K562 (cell line): ENCODE results near the gene ZFYVE27. TPM values are rescaled to one million over a fixed set of nuclear protein-coding genes. Genes with fewer than 3 reads are reported as not detected.

Source experiments
- ATAC-seq: fragments of 200-7000 bp; cut with Tn5 transposase; 3 replicates; pipeline ENCODE4 v1.9.1; 2020; ENCODE audit warnings: moderate library complexity
- BruUV-seq: library from RNA; stranded (reverse); fragments of 400-500 nt; replicated peaks from 2 replicates; lab custom pipeline; 2021; lab: Mats Ljungman, UMichigan
- CTCF ChIA-PET: fragments of 300-600 bp; formaldehyde crosslinking; extraction: SDS; loops from one replicate; lab custom pipeline; 2021; ENCODE audit warnings: low intra/inter-chr PET ratio; lab: Yijun Ruan, JAX
- POLR2A ChIA-PET: fragments of 300-600, 350-650 bp; sonication (Branson Sonifier 250); formaldehyde crosslinking; extraction: SDS; loops from one replicate; lab custom pipeline; 2021; ENCODE audit warnings: antibody characterized with exemption, inconsistent platforms; lab: Yijun Ruan, JAX
- DNase-seq, 4 experiments: peaks; one replicate each; pipeline versions ENCODE4 v3.0.0 to v3.0.0-alpha.2; 2011 to 2018; ENCODE audit warnings: low spot score in 3 of 4, mixed read lengths in 3 of 4; ENCODE audit errors: extremely low read depth in 1 of 4
- FAIRE-seq: peaks from 2 replicates; lab custom pipeline; 2011; peaks lifted over from hg19 to GRCh38; lab: Jason Lieb, UNC
- H2AFZ ChIP-seq: 2 replicates; pipeline ENCODE4 v1.6.0; 2011; ENCODE audit warnings: low read depth, low read length, control low read depth, inconsistent platforms
- H3K27ac ChIP-seq: fragments of 200-600 bp; 3 replicates; pipeline ENCODE4 v1.8.0; 2011; ENCODE audit warnings: low read depth, mild to moderate bottlenecking, control low read depth, inconsistent platforms, low read length, moderate library complexity, mixed read lengths; ENCODE audit errors: extremely low read depth
- H3K27me3 ChIP-seq, 2 experiments: fragments of 300-600 bp in 1 of 2; 2 replicates in 1 of 2; 3 replicates in 1 of 2; pipeline versions ENCODE4 v1.6.0 to v1.8.0; 2011; ENCODE audit warnings: inconsistent platforms in 2 of 2, low read length in 2 of 2, mild to moderate bottlenecking in 1 of 2, mixed read lengths in 1 of 2, moderate library complexity in 1 of 2; ENCODE audit not compliant: control insufficient read depth in 2 of 2, insufficient read depth in 2 of 2
- H3K36me3 ChIP-seq: fragments of 300-600 bp; 3 replicates; pipeline ENCODE4 v1.8.0; 2011; ENCODE audit warnings: mild to moderate bottlenecking, low read length, inconsistent platforms; ENCODE audit not compliant: control insufficient read depth, insufficient read depth
- H3K4me1 ChIP-seq, 2 experiments: fragments of 200-600 bp in 1 of 2; replicated peaks in 1 of 2; 2 replicates in 1 of 2; 3 replicates in 1 of 2; pipeline versions ENCODE4 v1.5.1 to v1.8.0; 2011; ENCODE audit warnings: inconsistent platforms in 2 of 2, low read length in 2 of 2, mild to moderate bottlenecking in 1 of 2, mixed read lengths in 1 of 2, moderate library complexity in 1 of 2; ENCODE audit not compliant: control insufficient read depth in 2 of 2, insufficient read depth in 2 of 2
- H3K4me2 ChIP-seq: 2 replicates; pipeline ENCODE4 v1.6.1; 2011; ENCODE audit warnings: low read length, control low read depth, inconsistent platforms, mixed read lengths; ENCODE audit not compliant: insufficient read depth
- H3K4me3 ChIP-seq: fragments of 200-600 bp; sonication (generic), shearing (Covaris generic); 2 replicates; pipeline ENCODE4 v1.5.1; 2016; ENCODE audit warnings: control low read depth, inconsistent platforms
- H3K79me2 ChIP-seq: fragments of 200-600 bp; 3 replicates; pipeline ENCODE4 v1.8.0; 2011; ENCODE audit warnings: low read length, inconsistent platforms; ENCODE audit not compliant: control insufficient read depth, insufficient read depth
- H3K9ac ChIP-seq, 2 experiments: 2 replicates each; pipeline versions ENCODE4 v1.6.0 to v1.6.1; 2011; ENCODE audit warnings: low read depth in 2 of 2, low read length in 2 of 2, control low read depth in 1 of 2, inconsistent platforms in 1 of 2, mild to moderate bottlenecking in 1 of 2, mixed read lengths in 1 of 2; ENCODE audit not compliant: insufficient read depth in 1 of 2
- H3K9me1 ChIP-seq: one replicate; pipeline ENCODE4 v1.6.0; 2011; ENCODE audit warnings: inconsistent platforms, mild to moderate bottlenecking, low read length, moderate library complexity; ENCODE audit not compliant: control insufficient read depth, insufficient read depth
- H3K9me3 ChIP-seq: replicated peaks from 2 replicates; pipeline ENCODE4 v1.5.1; 2011; ENCODE audit warnings: low read depth, low read length, inconsistent platforms; ENCODE audit not compliant: control insufficient read depth, insufficient read depth
- H4K20me1 ChIP-seq: replicated peaks from 2 replicates; pipeline ENCODE4 v1.6.1; 2011; ENCODE audit warnings: low read length, inconsistent platforms, mixed read lengths; ENCODE audit not compliant: control insufficient read depth, insufficient read depth
- C11orf30 ChIP-seq: fragments of 450-650 bp; IDR thresholded peaks from 2 replicates; pipeline ENCODE4 v1.6.1; 2016; ENCODE audit warnings: low read depth, mild to moderate bottlenecking
- CXXC5 ChIP-seq: fragments of 250-450 bp; sonication (Bioruptor Pico); IDR thresholded peaks from 2 replicates; pipeline ENCODE4 v1.8.0; 2022; ENCODE audit warnings: inconsistent platforms, mild to moderate bottlenecking, moderate library complexity
- FIP1L1 ChIP-seq: fragments of 200-400 bp; formaldehyde crosslinking; IDR thresholded peaks from 2 replicates; pipeline ENCODE4 v1.6.1; 2018; ENCODE audit warnings: mild to moderate bottlenecking, low read depth, low read length; ENCODE audit not compliant: poor library complexity, severe bottlenecking
- LARP7 ChIP-seq: fragments of 450-650 bp; IDR thresholded peaks from 2 replicates; pipeline ENCODE4 v1.6.1; 2016
- MAFG ChIP-seq: fragments of 450-650 bp; conservative IDR thresholded peaks from 2 replicates; pipeline ENCODE4 v1.6.1; 2016; ENCODE audit warnings: missing genetic modification characterization, missing compliant biosample characterization
- SMAD1 ChIP-seq: fragments of 150-350 bp; IDR thresholded peaks from 2 replicates; pipeline ENCODE4 v1.6.1; 2014; ENCODE audit warnings: low read length, low read depth; ENCODE audit not compliant: partially characterized antibody
- STAT5B ChIP-seq: fragments of 250-450 bp; sonication (Bioruptor Pico); IDR thresholded peaks from 2 replicates; pipeline ENCODE4 v1.8.0; 2021; ENCODE audit warnings: mild to moderate bottlenecking, inconsistent platforms
- WGBS: fragments of 100-300 bp; shearing (Covaris generic); methylation state at CpG from one replicate; pipeline ENCODE4 v1.1.6; 2016; ENCODE audit warnings: low coverage, mixed read lengths; ENCODE audit not compliant: insufficient coverage; ENCODE audit errors: missing lambda C conversion rate; 5-methylcytosine and 5-hydroxymethylcytosine counted together
- in situ Hi-C: fragments of 300-500 bp; cut with MboI; formaldehyde crosslinking; loops from 4 replicates; pipeline ENCODE4 v1.15.0; 2018; ENCODE audit warnings: inconsistent platforms, mixed read lengths
- intact Hi-C: fragments of 100-400 bp; cut with micrococcal nuclease; formaldehyde crosslinking; loops from 2 replicates; pipeline ENCODE4 v1.14.2; 2022
- polyA plus RNA-seq, 8 experiments: library from polyadenylated mRNA; depleted of rRNA in 4 of 8; stranded (reverse) in 5 of 8; unstranded in 3 of 8; fragments of >200 nt; fragmentation: Nextera tagmentation in 2 of 8; fragmentation: Illumina TruSeq in 1 of 8; extraction: Ambion mirVana in 2 of 8; extraction: Trizol in 1 of 8; gene quantifications; 2 replicates each; pipeline versions ENCODE4 v1.2.1 to v1.2.3, GENCODE V29; 2011 to 2014; ENCODE audit warnings: inconsistent platforms in 1 of 8, missing spikeins in 1 of 8
- total RNA-seq, 7 experiments: library from RNA; depleted of rRNA in 6 of 7; stranded (reverse); fragments of >200 nt in 6 of 7; fragmentation: Illumina TruSeq in 2 of 7; extraction: Trizol in 2 of 7; gene quantifications; 2 replicates each; pipeline versions ENCODE4 v1.2.1 to v1.2.3, GENCODE V29; 2011 to 2021; ENCODE audit warnings: low replicate concordance in 1 of 7

ZFYVE27 gene
- total and polyA plus RNA-seq, 9 of the 15 experiments (the other 6 are each of a cell fraction or from before 2014, with no cell fraction given), result 0.81 to 21.9 (median 15.3) TPM

DNA sequence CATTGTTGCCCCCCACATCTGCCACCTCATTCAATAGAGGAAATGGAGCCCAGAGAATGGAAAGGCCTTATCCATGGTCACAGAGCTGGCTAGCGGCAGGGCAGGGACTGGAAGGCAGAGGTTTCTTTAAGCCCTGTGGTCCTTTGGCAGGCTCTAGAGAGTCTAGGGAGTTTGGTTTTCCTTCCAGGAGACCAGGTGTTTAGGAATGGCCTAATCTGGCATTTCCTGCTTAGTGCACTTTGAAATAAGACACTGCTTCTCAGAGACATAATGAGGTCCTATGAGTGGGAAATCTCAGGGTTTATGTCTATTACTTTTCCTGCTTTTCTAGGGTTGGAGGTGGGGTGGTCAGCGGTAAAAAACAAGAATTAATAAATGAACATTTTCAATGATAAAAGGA, 17.3 kb upstream of the ZFYVE27 start:
- TF ChIP-seq CXXC5 (CRISPR knock-in tag), result no peak
- TF ChIP-seq SMAD1, result no peak
- TF ChIP-seq STAT5B, result no peak
- TF ChIP-seq C11orf30, result no peak
- TF ChIP-seq FIP1L1, result no peak
- TF ChIP-seq MAFG (tag), result no peak
- no peak for TF ChIP-seq LARP7
- no peaks in the 10 kb centered on the region for H3K36me3 ChIP-seq
- no peak for FAIRE-seq
- H3K9me1 ChIP-seq, result no peaks in the 10 kb centered on the region
- 100% methylated on average over 2 of the region's 2 CpGs for WGBS
- CTCF ChIA-PET, result no interaction called here
- ATAC-seq, result no peak
- BruUV-seq, result no TSS peak
- DNase-seq, result no peak
- peaks cover 17 to 31% of the 10 kb centered on the region in 2 experiments; a peak in 4 of 5 replicates for H3K4me1 ChIP-seq
- H3K9ac ChIP-seq, result no peak overlapping the region
- H3K4me2 ChIP-seq, result no peak overlapping the region
- H3K27ac ChIP-seq, result no peak overlapping the region
- no peaks in the 10 kb centered on the region for H3K9me3 ChIP-seq
- H4K20me1 ChIP-seq, result no peaks in the 10 kb centered on the region
- H2AFZ ChIP-seq, result no peak overlapping the region
- POLR2A ChIA-PET, result no interaction called here
- no peaks in the 10 kb centered on the region for H3K27me3 ChIP-seq
- in situ Hi-C loops, result no loop called here
- intact Hi-C loops, result no loop called here
- no peaks in the 10 kb centered on the region; the same call in 2 of the 3 replicates for H3K79me2 ChIP-seq
- H3K4me3 ChIP-seq, result no peak overlapping the region
